Sigmoid colon (tissue), 3 donors: Measurements from ENCODE around the gene FAM9A.

Experiments
- CTCF ChIP-seq, 4 experiments: fragments of 450-650 bp in 3 of 4; fragments of 200-600 bp in 1 of 4; IDR thresholded peaks; one replicate each; pipeline ENCODE4 v1.5.1; 2016 to 2019; ENCODE audit warnings: antibody characterized with exemption in 4 of 4, mild to moderate bottlenecking in 3 of 4, moderate library complexity in 2 of 4
- POLR2A ChIP-seq, 2 donors: fragments of 450-650 bp; IDR thresholded peaks; one replicate each; pipeline ENCODE4 v1.6.1; 2016; ENCODE audit warnings: antibody characterized with exemption in 2 of 2, mild to moderate bottlenecking in 2 of 2, moderate library complexity in 2 of 2

- TF ChIP-seq CTCF (IDR thresholded peaks at IDR 0.05) (no peak), POLR2A (IDR thresholded peaks at IDR 0.05) (no peak)
Observed at GRCh38 chrX:8822002-8822401, 20.8 kb upstream of the FAM9A start.
